Subcutaneous adipose tissue (tissue), 4 donors: ENCODE data around the gene GFOD1. TPM values are rescaled to one million over a fixed set of nuclear protein-coding genes. Genes with fewer than 3 reads are reported as not detected.

Experiments used
- CTCF ChIP-seq: fragments of 450-650 bp; IDR thresholded peaks from one replicate; pipeline ENCODE4 v1.5.1; 2016; ENCODE audit warnings: low read depth, mild to moderate bottlenecking, control low read depth, antibody characterized with exemption, moderate library complexity
- total RNA-seq, 4 donors: library from RNA; depleted of rRNA; stranded (reverse); fragments of >200 nt; gene quantifications; one replicate each; pipeline ENCODE4 v1.1.0, GENCODE V29; 2016

GFOD1 gene
- total RNA-seq, 4 donors from 2014 or later, result 26.2 to 68.9 (median 29.1) TPM

GRCh38 chr6:13359287-13359686 is 128.1 kb downstream of the GFOD1 start:
- no peak for TF ChIP-seq CTCF

GRCh38 chr6:13358511-13358910 is 128.9 kb downstream of the GFOD1 start:
- TF ChIP-seq CTCF, result no peak

GRCh38 chr6:13357551-13358075 is 129.8 kb downstream of the GFOD1 start:
- no peak for TF ChIP-seq CTCF

- TF ChIP-seq CTCF, result no peak
Observed at GRCh38 chr6:13355999-13356785, 131.2 kb downstream of the GFOD1 start.

GRCh38 chr6:13355043-13355945 is 132.1 kb downstream of the GFOD1 start:
- no peak for TF ChIP-seq CTCF

GRCh38 chr6:13354331-13355042 is 132.9 kb downstream of the GFOD1 start:
- TF ChIP-seq CTCF, result no peak

- TF ChIP-seq CTCF, result no peak
Observed at GRCh38 chr6:13352165-13352564, 135.2 kb downstream of the GFOD1 start.
